IPS-20b (cell line): ENCODE data around the gene TSPEAR.
"Not testable (repeated sequence)": the region's sequence is repeated elsewhere in the genome, so short reads cannot be mapped to it uniquely, and the experiment has no call there.

Experiments used
- H3K27ac ChIP-seq: one replicate; pipeline ENCODE4 v1.5.1; 2013; ENCODE audit warnings: low read length
- H3K27me3 ChIP-seq: 2 replicates; pipeline ENCODE4 v1.6.1; 2013; ENCODE audit warnings: mild to moderate bottlenecking, low read length, inconsistent platforms; ENCODE audit not compliant: insufficient read depth
- H3K36me3 ChIP-seq: 2 replicates; pipeline ENCODE4 v1.6.1; 2013; ENCODE audit warnings: low read depth, mild to moderate bottlenecking, inconsistent platforms, low read length, moderate library complexity; ENCODE audit not compliant: insufficient read depth
- H3K4me1 ChIP-seq: 2 replicates; pipeline ENCODE4 v1.6.1; 2013; ENCODE audit warnings: mild to moderate bottlenecking, control low read depth, inconsistent platforms, low read length, moderate library complexity; ENCODE audit not compliant: insufficient read depth
- H3K4me3 ChIP-seq: 2 replicates; pipeline ENCODE4 v1.5.1; 2013; ENCODE audit warnings: mild to moderate bottlenecking, low read length, inconsistent platforms
- H3K9ac ChIP-seq: 2 replicates; pipeline ENCODE4 v1.6.1; 2013; ENCODE audit warnings: low read depth, mild to moderate bottlenecking, inconsistent platforms, low read length, moderate library complexity
- H3K9me3 ChIP-seq: 2 replicates; pipeline ENCODE4 v1.6.1; 2013; ENCODE audit warnings: mild to moderate bottlenecking, low read depth, low read length, inconsistent platforms; ENCODE audit not compliant: insufficient read depth

The TSPEAR gene

GRCh38 chr21:44697811-44698734 lies 13.3 kb downstream of the TSPEAR start:
- no peaks in the 10 kb centered on the region for H3K36me3 ChIP-seq
- no peak overlapping the region for H3K9ac ChIP-seq
- peaks cover 2% of the 10 kb centered on the region for H3K27me3 ChIP-seq

GRCh38 chr21:44697172-44697810 lies 14.1 kb downstream of the TSPEAR start, which contains the start of gene KRTAP10-12:
Gene KRTAP10-12, plus strand, starts transcription at chr21:44697172. Its CDS starts 30 bp downstream, at chr21:44697202.
- not testable (repeated sequence) for H3K36me3 ChIP-seq, H3K27ac ChIP-seq, H3K9ac ChIP-seq, H3K4me1 ChIP-seq, H3K27me3 ChIP-seq, H3K4me3 ChIP-seq
- H3K9me3 ChIP-seq: peaks cover 11% of the 10 kb centered on the region; the same call in 1 of the 2 replicates

More at GRCh38 chr21:44697811-44698734, 13.3 kb downstream of the TSPEAR start:
- Histone ChIP-seq H3K4me1 (peaks cover 9% of the 10 kb centered on the region; the same call in 1 of the 2 replicates), H3K9me3 (peaks cover 6% of the 10 kb centered on the region; the same call in 1 of the 2 replicates), H3K27ac (no peak overlapping the region), H3K4me3 (no peak overlapping the region)

- Histone ChIP-seq H3K27me3 (no peaks in the 10 kb centered on the region; the same call in none of the 2 replicates), H3K36me3 (no peaks in the 10 kb centered on the region), H3K4me3 (no peak overlapping the region), H3K4me1 (peaks cover 4% of the 10 kb centered on the region; the same call in 1 of the 2 replicates), H3K27ac (no peak overlapping the region), H3K9me3 (peaks cover 11% of the 10 kb centered on the region; the same call in 1 of the 2 replicates), H3K9ac (no peak overlapping the region)
Measured at GRCh38 chr21:44696572-44696971, 14.8 kb downstream of the TSPEAR start.

- Histone ChIP-seq H3K36me3 (no peaks in the 10 kb centered on the region), H3K27ac (no peak overlapping the region), H3K9me3 (peaks cover 11% of the 10 kb centered on the region; the same call in 1 of the 2 replicates), H3K4me3 (no peak overlapping the region), H3K4me1 (0 out of 2 replicates have a peak, but pooled peaks cover 4% of the 10 kb centered on the region), H3K9ac (no peak overlapping the region), H3K27me3 (no peaks in the 10 kb centered on the region; the same call in none of the 2 replicates)
Measured at GRCh38 chr21:44695641-44696040, 15.7 kb downstream of the TSPEAR start.

DNA sequence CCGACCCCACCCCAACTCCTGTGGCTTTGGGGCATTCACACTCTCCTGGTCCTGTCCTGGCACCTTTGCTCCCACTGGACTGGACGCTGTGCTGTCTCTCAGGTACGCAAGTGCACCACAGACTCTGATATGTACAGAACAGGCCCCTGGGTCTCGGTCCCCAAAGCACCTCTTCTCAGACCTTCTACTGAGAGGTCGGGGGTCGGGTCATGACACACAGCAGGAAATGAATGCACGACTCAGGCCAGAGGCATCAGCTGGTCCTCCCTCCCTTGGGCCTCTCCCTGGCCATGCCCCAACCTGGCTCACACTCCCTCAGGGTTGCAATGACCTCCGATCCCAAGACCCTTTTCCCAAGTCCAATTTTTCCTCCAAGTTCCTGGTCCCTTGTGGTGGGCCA lies 16.2 kb downstream of the TSPEAR start:
- Histone ChIP-seq H3K27me3 (no peaks in the 10 kb centered on the region; the same call in 1 of the 2 replicates), H3K4me3 (no peak overlapping the region), H3K4me1 (0 out of 2 replicates have a peak, but pooled peaks cover 4% of the 10 kb centered on the region), H3K9ac (no peak overlapping the region), H3K27ac (no peak overlapping the region), H3K36me3 (no peaks in the 10 kb centered on the region), H3K9me3 (peaks cover 11% of the 10 kb centered on the region; the same call in 1 of the 2 replicates)

DNA sequence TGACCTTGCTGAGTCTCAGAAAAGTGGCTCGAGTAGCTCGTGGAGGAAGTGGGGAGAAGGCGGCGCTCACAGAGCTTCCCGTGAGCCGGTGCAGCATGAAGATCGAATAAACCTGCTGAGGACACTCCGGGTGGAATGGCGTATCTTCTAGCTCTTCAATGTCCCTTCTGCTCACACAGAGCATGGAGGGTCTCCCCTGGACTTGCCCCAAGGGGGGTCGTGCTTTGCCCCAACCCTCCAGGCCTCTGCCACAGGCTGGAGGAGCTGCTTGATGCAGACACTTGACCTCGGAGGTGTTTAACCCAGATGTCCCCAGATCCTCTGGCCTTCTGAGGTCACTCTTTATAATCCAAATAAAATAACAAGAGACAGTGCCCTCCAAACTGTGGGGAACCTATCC lies 16.6 kb downstream of the TSPEAR start:
- H3K4me1 ChIP-seq: 0 out of 2 replicates have a peak, but pooled peaks cover 4% of the 10 kb centered on the region
- H3K27ac ChIP-seq: no peak overlapping the region
- peaks cover 11% of the 10 kb centered on the region; the same call in 1 of the 2 replicates for H3K9me3 ChIP-seq
- no peak overlapping the region for H3K9ac ChIP-seq
- no peaks in the 10 kb centered on the region; the same call in 1 of the 2 replicates for H3K27me3 ChIP-seq
- no peaks in the 10 kb centered on the region for H3K36me3 ChIP-seq
- no peak overlapping the region for H3K4me3 ChIP-seq

GRCh38 chr21:44692798-44693512 lies 18.4 kb downstream of the TSPEAR start:
- Histone ChIP-seq H3K9ac (no peak overlapping the region), H3K27me3 (no peaks in the 10 kb centered on the region), H3K4me1 (0 out of 2 replicates have a peak, but pooled peaks cover 2% of the 10 kb centered on the region), H3K36me3 (no peaks in the 10 kb centered on the region), H3K9me3 (peaks cover 11% of the 10 kb centered on the region; the same call in 1 of the 2 replicates), H3K27ac (no peak overlapping the region), H3K4me3 (no peak overlapping the region)

DNA sequence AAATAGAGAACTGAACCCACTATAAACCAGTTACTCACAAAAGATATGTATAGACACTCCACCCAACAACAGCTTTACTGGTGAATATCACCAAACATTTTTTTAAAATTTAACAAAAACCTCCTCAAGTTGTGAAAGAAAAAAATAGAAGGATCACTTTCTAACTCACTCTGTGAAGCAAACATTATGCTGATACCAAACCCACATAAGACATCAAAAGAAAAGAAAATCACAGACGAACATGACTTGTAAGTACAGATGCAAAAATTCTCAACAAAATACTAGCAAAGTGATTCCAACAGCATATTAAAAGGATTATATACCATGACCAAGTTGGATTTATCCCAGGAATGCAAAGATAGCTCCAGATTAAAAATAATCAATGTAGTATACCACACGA lies 19.7 kb downstream of the TSPEAR start:
- Histone ChIP-seq H3K27me3 (no peaks in the 10 kb centered on the region), H3K4me1 (peaks cover under 1% of the 10 kb centered on the region; the same call in 1 of the 2 replicates), H3K4me3 (no peak overlapping the region)

GRCh38 chr21:44689740-44690139 lies 21.6 kb downstream of the TSPEAR start:
- H3K27me3 ChIP-seq, H3K36me3 ChIP-seq, H3K27ac ChIP-seq, H3K4me1 ChIP-seq, H3K9ac ChIP-seq, H3K4me3 ChIP-seq: not testable (repeated sequence)
- H3K9me3 ChIP-seq: peaks cover 11% of the 10 kb centered on the region; the same call in 1 of the 2 replicates

More for the DNA sequence above, 19.7 kb downstream of the TSPEAR start:
- H3K9ac ChIP-seq: no peak overlapping the region
- no peaks in the 10 kb centered on the region for H3K36me3 ChIP-seq
- H3K27ac ChIP-seq: no peak overlapping the region
- H3K9me3 ChIP-seq: peaks cover 11% of the 10 kb centered on the region; the same call in 1 of the 2 replicates

DNA sequence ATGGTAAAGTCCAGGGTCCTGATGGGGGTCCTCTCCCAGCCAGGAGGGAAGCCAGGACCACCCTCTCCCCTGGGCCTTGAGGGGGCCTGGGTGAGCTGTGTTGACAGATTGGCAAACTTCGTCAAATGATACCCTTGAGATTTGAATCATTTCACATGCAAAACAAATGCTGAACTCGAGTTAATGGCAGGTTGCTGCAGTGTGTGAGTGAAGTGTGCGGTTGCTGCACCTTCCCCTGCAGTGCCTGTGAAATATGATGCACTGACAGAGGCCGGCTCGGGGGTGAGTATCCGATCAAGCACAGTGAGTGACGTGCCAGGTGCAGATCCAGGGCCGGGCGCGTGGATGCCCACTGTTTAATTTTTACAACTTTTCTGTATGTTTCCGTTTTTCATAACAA lies 23.7 kb downstream of the TSPEAR start:
- H3K9ac ChIP-seq: no peak overlapping the region
- peaks cover 1% of the 10 kb centered on the region; the same call in 1 of the 2 replicates for H3K9me3 ChIP-seq
- H3K36me3 ChIP-seq: no peaks in the 10 kb centered on the region
- H3K4me3 ChIP-seq: no peak overlapping the region
- H3K27ac ChIP-seq: no peak overlapping the region
- peaks cover 3% of the 10 kb centered on the region; the same call in 1 of the 2 replicates for H3K4me1 ChIP-seq
- no peaks in the 10 kb centered on the region for H3K27me3 ChIP-seq
